PC-3 (cell line): ENCODE data around the gene GBX1. TPM values are rescaled to one million over a fixed set of nuclear protein-coding genes. Genes with fewer than 3 reads are reported as not detected.

Experiments used
- ATAC-seq: fragments of 200-7000 bp; cut with Tn5 transposase; 2 replicates; pipeline ENCODE4 v1.9.1; 2020; ENCODE audit warnings: mild to moderate bottlenecking, moderate library complexity
- BruUV-seq: library from RNA; stranded (reverse); fragments of 400-500 nt; replicated peaks from 2 replicates; lab custom pipeline; 2021; lab: Mats Ljungman, UMichigan
- CTCF ChIA-PET: fragments of 300-600 bp; sonication (Branson Sonifier 250); formaldehyde crosslinking; loops from one replicate; lab custom pipeline; 2022; ENCODE audit warnings: antibody characterized with exemption; lab: Charles Lee
- POLR2A ChIA-PET: fragments of 300-600 bp; sonication (Branson Sonifier 250); formaldehyde crosslinking; loops from one replicate; lab custom pipeline; 2022; ENCODE audit warnings: antibody characterized with exemption; ENCODE audit not compliant: unreplicated experiment; lab: Charles Lee
- DNase-seq: peaks from one replicate; pipeline ENCODE4 v3.0.0-alpha.2; 2015
- H2AFZ ChIP-seq: fragments of 300-600 bp; sonication (generic); 2 replicates; pipeline ENCODE4 v1.6.0; 2016; ENCODE audit warnings: antibody characterized with exemption, low read length
- H3F3A ChIP-seq: fragments of 300-600 bp; sonication (generic); one replicate; pipeline ENCODE4 v1.6.0; 2017; ENCODE audit warnings: antibody characterized with exemption, low read length, control low read depth, mild to moderate bottlenecking; ENCODE audit not compliant: unreplicated experiment
- H3K27ac ChIP-seq: fragments of 300-600 bp; sonication (generic); 2 replicates; pipeline ENCODE4 v1.5.1; 2016; ENCODE audit warnings: mild to moderate bottlenecking, low read length
- H3K27me3 ChIP-seq: fragments of 300-600 bp; sonication (generic); 2 replicates; pipeline ENCODE4 v1.6.1; 2016; ENCODE audit warnings: low read length, mixed read lengths
- H3K36me3 ChIP-seq: fragments of 300-600 bp; sonication (generic); 2 replicates; pipeline ENCODE4 v1.6.1; 2016; ENCODE audit warnings: low read depth, mixed run types, low read length, mixed read lengths
- H3K4me1 ChIP-seq: fragments of 300-600 bp; sonication (generic); 2 replicates; pipeline ENCODE4 v1.5.1; 2016; ENCODE audit warnings: low read length; ENCODE audit not compliant: insufficient read depth
- H3K4me2 ChIP-seq: fragments of 300-600 bp; sonication (generic); 2 replicates; pipeline ENCODE4 v1.6.0; 2016; ENCODE audit warnings: low read length
- H3K4me3 ChIP-seq: fragments of 300-600 bp; sonication (generic); 2 replicates; pipeline ENCODE4 v1.5.1; 2016; ENCODE audit warnings: mild to moderate bottlenecking, low read length, mixed read lengths
- H3K79me2 ChIP-seq: fragments of 300-600 bp; sonication (generic); 2 replicates; pipeline ENCODE4 v1.6.1; 2017; ENCODE audit warnings: low read length, mixed read lengths
- H3K9ac ChIP-seq: fragments of 300-600 bp; sonication (generic); 2 replicates; pipeline ENCODE4 v1.6.0; 2016; ENCODE audit warnings: mild to moderate bottlenecking, low read length
- H3K9me2 ChIP-seq: fragments of 300-600 bp; sonication (generic); replicated peaks from 2 replicates; pipeline ENCODE4 v1.6.1; 2016; ENCODE audit warnings: mixed run types, low read length, mixed read lengths
- H3K9me3 ChIP-seq: fragments of 300-600 bp; sonication (generic); 2 replicates; pipeline ENCODE4 v1.6.1; 2016; ENCODE audit warnings: low read length, mixed read lengths
- H4K20me1 ChIP-seq: fragments of 300-600 bp; sonication (generic); 2 replicates; pipeline ENCODE4 v1.6.1; 2016; ENCODE audit warnings: low read length, mixed read lengths
- CTCF ChIP-seq: fragments of 300-600 bp; sonication (generic); conservative IDR thresholded peaks from 2 replicates; pipeline ENCODE4 v1.5.1; 2017; ENCODE audit warnings: antibody characterized with exemption, low read depth, mild to moderate bottlenecking, low read length
- EZH2 ChIP-seq: fragments of 300-600 bp; sonication (generic); IDR thresholded peaks from one replicate; pipeline ENCODE4 v1.6.1; 2017; ENCODE audit warnings: antibody characterized with exemption, mild to moderate bottlenecking, low read length; ENCODE audit not compliant: unreplicated experiment
- EZH2phosphoT487 ChIP-seq: fragments of 300-600 bp; sonication (generic); IDR thresholded peaks from 2 replicates; pipeline ENCODE4 v1.6.1; 2018; ENCODE audit warnings: mild to moderate bottlenecking, antibody characterized with exemption, low read length, borderline replicate concordance
- intact Hi-C: fragments of 100-400 bp; cut with micrococcal nuclease; formaldehyde crosslinking; loops from 2 replicates; pipeline ENCODE4 v1.9.0; 2023
- total RNA-seq: library from RNA; depleted of rRNA; stranded (reverse); fragments of >200 nt; gene quantifications from 2 replicates; pipeline ENCODE4 v1.2.3, GENCODE V29; 2014

The GBX1 gene
- total RNA-seq, 1 experiment from 2014 or later = not detected

DNA sequence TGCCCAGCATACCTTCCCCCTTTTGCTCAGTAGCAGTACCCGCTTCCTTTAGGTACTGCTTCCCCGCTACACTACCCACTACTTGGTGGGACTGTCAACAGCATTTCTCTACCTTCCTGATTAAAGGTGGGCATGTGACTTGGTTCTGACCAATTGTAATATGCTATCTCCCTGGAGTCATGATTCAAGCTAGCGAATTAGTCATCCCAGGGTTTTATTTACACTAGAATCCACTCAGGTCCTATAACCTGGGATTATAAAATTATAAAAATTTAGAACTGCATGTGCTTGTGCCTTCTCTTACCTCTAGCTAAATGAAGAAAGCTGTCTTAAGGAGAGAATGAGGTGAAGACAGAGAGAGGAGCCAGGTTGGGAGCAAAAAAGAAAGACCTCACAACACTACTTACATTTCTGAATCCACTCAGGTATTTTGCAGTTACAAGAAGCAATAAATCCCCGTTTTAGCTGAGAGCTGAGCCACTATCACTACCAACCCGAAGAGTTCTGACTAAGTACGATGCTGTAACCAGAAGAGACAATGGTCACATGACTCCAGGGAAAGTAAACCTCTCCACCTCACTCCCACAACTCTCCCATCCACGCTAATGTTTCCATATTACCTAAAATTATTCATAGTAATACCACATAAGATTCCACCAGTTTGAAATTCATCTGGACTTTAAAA lies 9.7 kb downstream of the GBX1 start:
- peaks cover under 1% of the 10 kb centered on the region for H3K27me3 ChIP-seq
- no peaks in the 10 kb centered on the region for H3K36me3 ChIP-seq
- H3K79me2 ChIP-seq = no peaks in the 10 kb centered on the region
- no peaks in the 10 kb centered on the region for H3F3A ChIP-seq
- peak overlapping the region; percentile 54 for H3K4me3 ChIP-seq
- DNase-seq = peak; percentile 82
- peak overlapping the region; percentile 69 for H3K27ac ChIP-seq
- TF ChIP-seq EZH2phosphoT487 = no peak
- no peak for TF ChIP-seq EZH2
- no peak for TF ChIP-seq CTCF
- CTCF ChIA-PET = interaction anchor here (1.7 kb wide), 1 partner anchor 34 kb away, joined by 6 read pairs; no protein-coding TSS in a partner anchor
- peak overlapping the region; percentile 13 for H3K9ac ChIP-seq
- intact Hi-C loops = no loop called here
- peak overlapping the region; percentile 80 for H3K4me2 ChIP-seq
- H3K9me3 ChIP-seq = no peaks in the 10 kb centered on the region
- no TSS peak for BruUV-seq
- H2AFZ ChIP-seq = peak overlapping the region; percentile 77
- POLR2A ChIA-PET = interaction anchor here (0.9 kb wide), 1 partner anchor 75 kb away, joined by 4 read pairs; the partner anchor contains the start of gene CHPF2
- no peaks in the 10 kb centered on the region for H4K20me1 ChIP-seq
- H3K4me1 ChIP-seq = peaks cover 13% of the 10 kb centered on the region
- no peaks in the 10 kb centered on the region for H3K9me2 ChIP-seq
- peak; percentile 98 for ATAC-seq

DNA sequence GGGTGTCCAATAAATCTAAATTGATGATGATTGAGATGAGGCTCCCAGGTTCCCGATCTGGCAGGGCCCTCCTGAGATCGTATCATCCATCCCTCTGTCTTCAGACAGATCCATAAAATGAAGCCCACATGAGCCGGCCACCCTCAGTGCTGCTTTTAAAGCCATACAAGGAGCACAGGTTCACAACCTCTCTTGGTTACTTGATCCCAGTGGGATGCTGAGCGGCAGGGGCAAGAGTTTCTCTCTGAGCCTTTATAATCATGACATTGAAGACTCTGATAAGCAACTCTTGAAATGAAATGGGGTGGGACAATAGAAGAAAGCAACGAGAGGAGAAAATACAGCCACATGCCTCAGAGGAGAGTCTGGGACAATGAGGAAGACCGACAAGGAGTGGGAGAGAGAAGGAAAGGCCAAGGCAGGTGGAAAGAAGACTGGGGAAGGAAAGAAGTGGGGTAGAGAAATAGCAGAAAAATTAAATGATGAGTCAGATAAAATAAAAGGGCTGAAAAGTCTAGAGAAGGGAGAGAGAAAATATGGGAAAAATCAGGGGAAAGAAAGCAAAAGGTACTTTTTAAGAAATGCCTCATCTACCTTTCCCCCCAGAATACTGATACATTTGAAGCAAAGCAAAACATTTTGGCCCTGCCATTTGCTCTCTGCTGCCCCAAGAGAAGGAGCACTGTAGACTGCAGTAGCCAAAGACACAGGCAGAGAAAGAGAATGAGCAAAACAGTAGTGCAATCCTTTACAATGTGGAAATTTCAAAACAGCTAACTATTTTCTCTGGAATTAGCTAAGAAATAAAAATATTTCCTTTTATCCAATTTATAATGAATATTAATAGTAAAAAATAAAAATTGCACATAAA lies 14.6 kb downstream of the GBX1 start:
- Histone ChIP-seq H3K4me3 (no peak overlapping the region), H3K27ac (no peak overlapping the region), H3K4me2 (no peak overlapping the region), H2AFZ (no peak overlapping the region), H3K9ac (no peak overlapping the region), H3K36me3 (no peaks in the 10 kb centered on the region), H4K20me1 (no peaks in the 10 kb centered on the region), H3F3A (no peaks in the 10 kb centered on the region), H3K9me3 (no peaks in the 10 kb centered on the region), H3K79me2 (no peaks in the 10 kb centered on the region), H3K4me1 (peaks cover 5% of the 10 kb centered on the region), H3K27me3 (peaks cover 15% of the 10 kb centered on the region), H3K9me2 (no peaks in the 10 kb centered on the region)
- TF ChIP-seq EZH2phosphoT487 (no peak), CTCF (0 out of 2 replicates have a peak, but pooled peaks have one; percentile 21)
- DNase-seq (no peak), ATAC-seq (no peak)
- ChIA-PET CTCF (interaction anchor here (0.7 kb wide), 1 partner anchor 164 kb away, joined by 5 read pairs; no protein-coding TSS in a partner anchor), POLR2A (no interaction called here)
- intact Hi-C loops = no loop called here
- no TSS peak for BruUV-seq

DNA sequence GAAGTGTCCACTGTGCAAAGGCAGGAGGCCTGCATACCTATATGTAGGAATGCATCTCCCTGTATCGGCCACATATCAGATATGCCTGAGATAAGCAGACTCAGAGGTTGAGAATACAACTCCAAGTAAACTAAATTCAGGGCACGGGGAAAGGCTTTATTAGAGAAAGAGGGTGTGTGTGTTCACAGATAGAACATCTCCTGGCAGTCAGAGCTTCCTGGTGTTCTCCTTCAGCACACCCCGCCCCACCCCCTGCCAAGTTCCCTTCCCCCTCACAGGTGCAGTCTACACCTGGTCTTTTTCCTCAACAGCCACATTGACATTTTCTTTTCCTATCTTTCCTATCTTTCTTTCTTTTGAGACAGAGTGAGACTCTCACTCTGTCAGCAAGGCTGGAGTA lies 17.1 kb downstream of the GBX1 start:
- Histone ChIP-seq H3K4me1 (no peaks in the 10 kb centered on the region), H3K27me3 (peaks cover 15% of the 10 kb centered on the region), H3K27ac (no peak overlapping the region), H4K20me1 (no peaks in the 10 kb centered on the region), H3K9ac (no peak overlapping the region), H3K36me3 (no peaks in the 10 kb centered on the region), H3K4me3 (no peak overlapping the region), H3K79me2 (no peaks in the 10 kb centered on the region), H3K9me2 (no peaks in the 10 kb centered on the region), H3K9me3 (no peaks in the 10 kb centered on the region), H3F3A (no peaks in the 10 kb centered on the region), H2AFZ (no peak overlapping the region), H3K4me2 (no peak overlapping the region)
- POLR2A ChIA-PET = no interaction called here
- ATAC-seq = no peak
- BruUV-seq = no TSS peak
- intact Hi-C loops = no loop called here
- no peak for DNase-seq
- TF ChIP-seq EZH2phosphoT487 = no peak
- CTCF ChIA-PET = no interaction called here
